Panc1 (cell line): Measurements from ENCODE around the gene PRUNE2. TPM values are rescaled to one million over a fixed set of nuclear protein-coding genes. Genes with fewer than 3 reads are reported as not detected.

ENCODE experiments used
- ATAC-seq: fragments of 200-7000 bp; cut with Tn5 transposase; 2 replicates; pipeline ENCODE4 v1.9.1; 2020; ENCODE audit warnings: mild to moderate bottlenecking, moderate library complexity
- BruUV-seq: library from RNA; stranded (reverse); fragments of 400-500 nt; replicated peaks from 2 replicates; lab custom pipeline; 2021; lab: Mats Ljungman, UMichigan
- CTCF ChIA-PET: fragments of 300-600 bp; sonication (Branson Sonifier 250); formaldehyde crosslinking; loops from one replicate; lab custom pipeline; 2022; ENCODE audit warnings: antibody characterized with exemption; lab: Charles Lee
- POLR2A ChIA-PET: fragments of 300-600 bp; sonication (Branson Sonifier 250); formaldehyde crosslinking; loops from one replicate; lab custom pipeline; 2022; ENCODE audit warnings: antibody characterized with exemption; lab: Charles Lee
- DNase-seq: peaks from one replicate; pipeline ENCODE4 v3.0.0-alpha.2; 2010; ENCODE audit warnings: low read depth, low spot score
- H3K27ac ChIP-seq: 2 replicates; pipeline ENCODE4 v1.5.1; 2011; ENCODE audit warnings: mild to moderate bottlenecking, low read length, inconsistent platforms
- H3K27me3 ChIP-seq: fragments of 200-500 bp; sonication (Bioruptor generic); 2 replicates; pipeline ENCODE4 v1.6.0; 2014; ENCODE audit warnings: low read length, inconsistent platforms; ENCODE audit not compliant: control insufficient read depth, insufficient read depth
- H3K36me3 ChIP-seq: fragments of 200-500 bp; sonication (Bioruptor generic); 2 replicates; pipeline ENCODE4 v1.5.1; 2014; ENCODE audit warnings: inconsistent platforms, mild to moderate bottlenecking, low read length, moderate library complexity; ENCODE audit not compliant: control insufficient read depth, insufficient read depth
- H3K4me1 ChIP-seq: 2 replicates; pipeline ENCODE4 v1.5.1; 2011; ENCODE audit warnings: inconsistent platforms, mild to moderate bottlenecking, low read length, moderate library complexity; ENCODE audit not compliant: control insufficient read depth, insufficient read depth
- H3K4me3 ChIP-seq, 2 experiments: 2 replicates each; pipeline ENCODE4 v1.5.1; 2011 to 2012; ENCODE audit warnings: low read depth in 2 of 2, low read length in 2 of 2, mild to moderate bottlenecking in 2 of 2, inconsistent platforms in 1 of 2, moderate library complexity in 1 of 2
- H3K9me3 ChIP-seq: fragments of 200-500 bp; sonication (Bioruptor generic); 2 replicates; pipeline ENCODE4 v1.5.1; 2014; ENCODE audit warnings: low read depth, mild to moderate bottlenecking, inconsistent platforms, low read length, moderate library complexity; ENCODE audit not compliant: control insufficient read depth, insufficient read depth
- CTCF ChIP-seq: fragments of 450-650 bp; IDR thresholded peaks from 2 replicates; pipeline ENCODE4 v1.5.1; 2017; ENCODE audit warnings: mild to moderate bottlenecking
- POLR2AphosphoS5 ChIP-seq: IDR thresholded peaks from 2 replicates; pipeline ENCODE4 v1.6.1; 2012; ENCODE audit warnings: mild to moderate bottlenecking, low read depth, low read length, moderate library complexity
- REST ChIP-seq, 2 experiments: IDR thresholded peaks; 2 replicates each; pipeline ENCODE4 v1.6.1; 2011 to 2012; ENCODE audit warnings: low read depth in 2 of 2, control low read depth in 1 of 2, low read length in 1 of 2, mild to moderate bottlenecking in 1 of 2, moderate library complexity in 1 of 2; ENCODE audit not compliant: insufficient read depth in 1 of 2
- SIN3A ChIP-seq: IDR thresholded peaks from 2 replicates; pipeline ENCODE4 v1.6.1; 2012; ENCODE audit warnings: low read depth, mild to moderate bottlenecking, low read length, moderate library complexity, borderline replicate concordance; ENCODE audit not compliant: insufficient read depth
- TCF7L2 ChIP-seq: IDR thresholded peaks from 2 replicates; pipeline ENCODE4 v1.6.1; 2011; ENCODE audit warnings: mild to moderate bottlenecking, low read depth, low read length, inconsistent platforms
- in situ Hi-C: cut with HindIII; loops from 2 replicates; pipeline ENCODE4 v1.10.0; 2016; ENCODE audit warnings: low sequenced_read_pairs, low pct_unique_long_range_greater_than_20kb
- intact Hi-C: fragments of 100-400 bp; cut with micrococcal nuclease; formaldehyde crosslinking; loops from one replicate; pipeline ENCODE4 v1.10.0; 2022; ENCODE audit not compliant: unreplicated experiment
- total RNA-seq: library from RNA; stranded (reverse); gene quantifications from one replicate; pipeline ENCODE4 v1.2.1, GENCODE V29; 2021; ENCODE audit not compliant: unreplicated experiment

The PRUNE2 gene
- total RNA-seq, 1 experiment from 2014 or later = 0.18 TPM

- ChIA-PET POLR2A (no interaction called here), CTCF (no interaction called here)
- no peak for ATAC-seq
- intact Hi-C loops (no loop called here), in situ Hi-C loops (no loop called here)
- Histone ChIP-seq H3K36me3 (no peaks in the 10 kb centered on the region), H3K4me1 (no peaks in the 10 kb centered on the region), H3K9me3 (no peaks in the 10 kb centered on the region), H3K27me3 (no peaks in the 10 kb centered on the region), H3K27ac (no peak overlapping the region), H3K4me3 (no peak overlapping the region)
- no peak for DNase-seq
- BruUV-seq = no TSS peak
- TF ChIP-seq REST (IDR thresholded peaks at IDR 0.05; ENCODE audit: insufficient read depth in 1 of 2, low read depth in 2 of 2, low read length in 1 of 2) (no peak), SIN3A (no peak), TCF7L2 (no peak), CTCF (no peak), POLR2AphosphoS5 (no peak)
These were observed 320.2 kb downstream of the PRUNE2 start for GRCh38 chr9:76585487-76586389.

GRCh38 chr9:76583256-76583655 is 322.7 kb downstream of the PRUNE2 start:
- no peaks in the 10 kb centered on the region for H3K9me3 ChIP-seq
- in situ Hi-C loops = no loop called here
- CTCF ChIA-PET = no interaction called here
- POLR2A ChIA-PET = no interaction called here
- DNase-seq (no peak), ATAC-seq (no peak)
- no peak overlapping the region for H3K27ac ChIP-seq
- no peaks in the 10 kb centered on the region for H3K36me3 ChIP-seq
- H3K4me1 ChIP-seq = no peaks in the 10 kb centered on the region
- intact Hi-C loops = no loop called here
- H3K27me3 ChIP-seq = no peaks in the 10 kb centered on the region
- BruUV-seq = no TSS peak
- H3K4me3 ChIP-seq = no peak overlapping the region
- no peak for TF ChIP-seq REST (IDR thresholded peaks at IDR 0.05; ENCODE audit: insufficient read depth in 1 of 2, low read depth in 2 of 2, low read length in 1 of 2)
- TF ChIP-seq POLR2AphosphoS5 = no peak
- TF ChIP-seq TCF7L2 = no peak
- TF ChIP-seq CTCF = no peak
- TF ChIP-seq SIN3A = no peak
